Activated CD8-positive, alpha-beta memory T cell treated with anti-CD3 and anti-CD28 coated beads for 24 hours (primary cell): ENCODE data around the gene KCNC2.

Source experiments
- DNase-seq: peaks from one replicate; pipeline ENCODE4 v3.0.0-alpha.2; 2020

The KCNC2 gene

DNA sequence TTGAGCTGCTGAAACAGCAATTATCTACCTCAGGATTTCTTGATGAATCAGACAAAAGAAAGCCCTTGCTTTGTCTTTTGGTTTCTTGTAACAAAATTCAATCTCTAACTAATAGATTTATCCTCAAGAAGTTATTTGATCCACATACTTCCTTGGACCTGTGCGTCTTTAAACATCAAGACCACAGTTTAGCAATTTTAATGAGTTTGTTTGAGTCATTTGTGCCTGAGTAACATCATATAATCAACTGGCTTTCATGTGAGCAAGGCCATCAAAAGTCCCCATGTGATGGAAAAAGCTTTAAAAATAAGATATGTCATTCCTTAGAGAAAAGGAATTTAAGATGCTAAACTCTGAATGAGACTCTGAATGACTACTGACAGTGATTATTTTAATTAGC lies 52.3 kb downstream of the KCNC2 start:
- no peak for DNase-seq

DNA sequence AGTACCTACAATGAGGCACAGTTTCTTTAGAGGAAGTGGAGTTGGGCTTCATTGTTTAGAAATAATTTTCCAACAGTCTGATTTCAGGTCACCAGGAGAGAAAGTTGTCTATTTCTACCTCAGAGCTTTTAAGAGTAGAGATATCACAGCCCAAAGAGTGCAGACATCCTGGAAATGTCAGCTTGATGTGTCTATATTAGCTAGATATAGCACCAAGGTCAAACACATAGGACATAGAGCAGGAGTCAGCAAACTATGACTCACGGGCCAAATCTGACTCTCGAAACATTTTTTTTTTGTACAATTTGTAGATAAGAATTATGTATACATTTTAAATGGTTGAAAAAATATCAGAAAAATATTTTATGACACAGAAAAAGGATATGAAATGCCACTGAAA lies 53.7 kb downstream of the KCNC2 start:
- no peak for DNase-seq

DNA sequence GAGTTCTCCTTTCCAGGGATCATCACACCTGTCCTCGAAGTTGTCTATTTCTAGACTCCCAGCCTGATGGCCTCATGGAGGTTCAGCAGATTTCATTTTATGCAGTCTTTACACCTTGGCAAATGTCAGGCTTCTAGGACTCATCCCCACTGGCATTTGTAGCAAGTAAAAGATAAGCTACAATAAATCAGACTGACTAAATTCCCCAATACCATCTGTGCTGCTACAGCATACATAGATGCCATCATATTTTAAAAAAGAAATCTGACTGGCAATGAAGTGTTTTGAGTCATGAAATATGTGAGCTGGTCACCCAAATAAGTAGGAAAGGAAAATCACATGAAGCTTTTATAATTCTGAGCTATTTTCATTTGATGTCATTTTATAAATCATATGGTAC lies 55.3 kb downstream of the KCNC2 start:
- DNase-seq, result no peak

DNA sequence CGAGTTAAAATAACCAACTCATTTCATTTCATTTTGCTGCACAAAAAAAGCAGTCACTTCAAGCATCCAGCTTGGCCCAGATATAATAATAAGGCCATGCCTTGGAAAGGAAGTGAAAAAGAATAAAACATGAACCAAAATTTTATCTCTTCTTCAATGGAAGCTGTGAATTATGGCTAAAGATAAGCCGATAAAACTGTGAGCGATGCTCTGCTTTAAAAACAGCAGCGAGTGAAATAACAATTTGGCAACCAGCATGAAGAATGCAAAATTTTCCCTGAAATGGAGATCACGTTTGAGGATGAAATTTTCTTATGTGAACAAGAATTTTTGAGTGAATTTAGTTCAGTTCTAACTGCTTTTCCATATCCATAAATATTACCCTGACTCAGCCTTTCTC lies 70.4 kb downstream of the KCNC2 start:
- no peak for DNase-seq

DNA sequence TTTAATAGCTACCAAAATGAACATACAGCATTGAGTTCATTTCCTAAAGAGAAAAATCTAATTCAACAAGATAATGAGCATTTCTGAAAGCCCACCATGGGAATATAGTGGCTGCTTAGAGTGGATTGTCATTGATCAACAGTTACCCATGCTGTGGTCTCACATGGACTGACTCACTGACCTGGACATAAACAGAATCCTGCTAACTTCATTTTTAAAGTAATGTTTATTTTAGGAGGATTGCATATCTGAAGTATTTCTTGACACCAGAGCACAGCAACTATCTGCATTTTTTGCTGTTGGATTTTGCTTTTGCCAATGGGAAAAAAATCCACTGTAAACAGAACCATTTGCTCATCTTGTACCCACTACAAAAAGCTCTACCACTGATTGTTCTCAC lies 71.7 kb downstream of the KCNC2 start:
- DNase-seq, result no peak

DNA sequence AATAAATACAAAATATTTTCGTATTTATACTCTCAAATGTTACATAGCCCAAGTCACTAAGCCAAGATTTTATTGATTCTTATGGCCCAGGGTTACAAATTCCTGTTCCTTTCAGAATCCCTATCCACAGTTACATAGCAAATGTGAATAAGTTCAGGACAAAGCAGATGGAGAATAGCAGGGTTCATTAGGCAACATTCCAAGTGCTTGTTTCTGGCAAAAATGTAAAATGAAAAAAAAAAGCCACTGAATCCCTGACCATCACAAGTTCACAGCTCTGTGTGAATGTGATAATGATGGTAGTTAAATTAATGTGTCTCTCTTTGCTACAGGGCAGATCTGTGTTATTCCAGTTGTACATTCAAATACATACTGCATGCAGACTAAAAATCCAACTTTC lies 74.6 kb downstream of the KCNC2 start:
- DNase-seq, result no peak

DNA sequence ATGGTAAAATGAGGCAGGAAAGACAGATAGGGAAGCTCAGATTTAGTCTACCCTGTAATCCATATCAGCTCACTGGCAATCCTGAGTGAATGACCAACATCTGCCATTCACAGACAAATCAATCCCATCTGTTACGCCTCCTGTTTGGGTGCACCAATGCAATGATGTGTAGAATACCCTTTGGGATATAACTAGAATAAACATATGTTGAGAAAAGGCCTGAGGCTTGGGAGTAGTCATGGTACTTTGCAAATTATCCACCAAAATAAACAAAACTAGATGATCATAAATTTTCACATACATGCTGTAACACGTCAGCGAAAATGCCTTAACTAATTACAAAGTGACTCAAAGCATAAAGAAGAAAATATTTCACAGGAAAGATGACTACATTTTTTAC lies 78.8 kb downstream of the KCNC2 start:
- DNase-seq, result no peak

DNA sequence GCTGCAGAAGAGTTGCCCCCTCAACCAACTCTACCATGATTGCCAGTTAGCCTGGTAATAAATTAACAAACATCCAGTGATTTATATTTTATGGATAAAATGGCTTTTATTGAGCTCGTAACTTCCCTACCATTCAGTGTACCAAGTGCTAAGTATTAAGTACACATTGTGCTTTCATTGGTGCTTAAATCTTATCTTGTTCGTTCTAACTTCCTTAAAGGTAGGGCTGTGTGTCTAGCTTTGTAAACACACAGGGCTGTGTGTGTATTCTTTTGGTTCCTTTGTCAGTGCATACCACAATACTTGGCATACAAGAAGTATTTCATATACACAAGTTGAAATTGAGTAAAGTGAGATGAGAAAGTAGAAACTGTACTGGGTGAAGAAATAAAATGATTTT lies 80.4 kb downstream of the KCNC2 start:
- DNase-seq, result no peak

DNA sequence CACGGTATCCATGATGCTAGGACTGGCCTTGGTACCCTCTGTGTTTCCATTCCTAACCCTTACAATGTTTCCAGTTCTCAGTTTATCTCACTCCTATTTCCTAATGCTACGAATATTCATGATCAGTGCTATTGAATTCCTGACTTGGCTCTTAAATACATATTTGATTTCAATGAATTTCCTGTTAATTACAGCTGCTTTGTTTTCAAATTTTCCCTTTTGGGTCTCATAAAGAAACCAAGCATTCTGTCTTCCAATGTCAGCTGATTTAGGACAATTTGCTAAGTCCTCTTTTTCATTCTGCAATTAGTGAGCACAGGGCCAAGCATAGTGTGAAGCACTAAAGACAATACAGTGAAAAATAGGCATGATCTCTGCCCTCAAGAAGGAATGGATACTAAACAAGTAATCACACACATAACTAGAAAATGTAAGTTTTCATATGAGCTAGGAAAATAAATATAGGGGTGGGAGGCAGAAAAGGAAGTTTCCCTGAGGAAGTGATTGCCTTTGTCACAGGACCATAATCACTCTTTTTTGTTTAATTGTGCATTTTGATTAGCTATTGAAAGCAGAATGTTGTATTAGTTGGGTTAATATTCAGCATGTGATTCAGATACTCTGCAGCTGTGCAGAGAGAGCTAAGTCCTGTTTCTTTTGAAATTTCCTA lies 88.5 kb downstream of the KCNC2 start:
- DNase-seq, result no peak

DNA sequence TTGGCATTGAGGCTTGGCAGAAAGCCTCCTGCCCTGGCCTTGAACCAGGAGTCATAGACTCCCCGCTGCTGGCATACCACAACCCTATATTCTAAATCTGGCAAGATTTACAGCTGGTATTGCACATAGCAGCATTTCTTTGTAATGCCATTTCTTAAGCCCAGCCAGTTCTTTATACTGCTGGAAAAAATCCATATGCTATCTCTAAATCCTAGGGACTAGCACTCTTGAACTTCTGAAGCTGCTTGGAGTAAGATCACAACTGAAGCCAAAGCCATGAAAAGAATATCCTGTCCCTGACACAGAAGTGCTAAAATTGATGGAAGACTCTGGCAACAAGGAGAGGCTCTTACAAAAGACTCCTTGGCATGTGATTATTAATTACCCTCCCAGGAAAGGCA lies 89.3 kb downstream of the KCNC2 start:
- no peak for DNase-seq

DNA sequence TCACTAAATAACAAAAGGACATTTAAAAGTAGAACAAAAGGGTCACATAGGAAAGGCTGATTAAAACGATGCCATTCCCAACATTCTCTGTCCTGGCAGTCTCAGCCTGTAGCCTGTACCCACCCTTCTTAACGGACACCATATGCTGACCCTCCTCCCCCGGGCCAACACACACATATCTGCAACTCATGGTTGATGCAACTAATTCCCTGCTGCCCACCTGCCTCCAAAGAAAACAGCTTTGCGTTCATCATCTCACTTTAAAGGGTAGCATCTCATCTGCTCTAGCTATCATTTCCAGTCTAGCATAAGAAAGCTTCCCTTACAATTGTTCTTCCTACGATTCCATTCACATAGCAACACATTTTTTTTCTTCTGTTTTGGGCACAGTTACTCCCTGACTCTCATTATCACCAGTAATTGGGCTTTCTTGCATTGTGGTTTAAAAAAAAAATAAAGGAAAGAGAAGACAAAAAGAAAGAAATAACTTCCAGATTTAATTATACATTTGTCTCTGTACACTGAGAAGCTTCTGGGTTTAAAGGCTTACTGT lies 92.9 kb downstream of the KCNC2 start:
- DNase-seq, result no peak

DNA sequence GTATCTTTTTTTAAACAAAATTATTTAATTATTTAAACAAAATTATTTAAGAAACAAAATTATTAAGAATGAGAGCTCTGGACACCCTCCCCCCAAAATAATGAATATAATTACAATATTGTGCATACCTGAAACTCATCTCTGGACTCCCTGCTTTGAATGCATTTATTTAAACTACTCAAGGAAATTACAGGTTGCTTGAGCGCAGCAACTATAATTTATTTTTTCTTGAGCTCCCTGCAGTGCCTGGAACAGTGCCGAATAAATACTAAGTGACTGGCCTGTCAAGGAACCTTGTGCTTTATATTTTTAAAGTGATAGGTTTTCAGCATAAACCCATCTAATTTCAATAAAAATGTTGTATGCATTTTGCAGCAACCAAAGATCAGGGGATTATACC lies 93.9 kb downstream of the KCNC2 start:
- no peak for DNase-seq

DNA sequence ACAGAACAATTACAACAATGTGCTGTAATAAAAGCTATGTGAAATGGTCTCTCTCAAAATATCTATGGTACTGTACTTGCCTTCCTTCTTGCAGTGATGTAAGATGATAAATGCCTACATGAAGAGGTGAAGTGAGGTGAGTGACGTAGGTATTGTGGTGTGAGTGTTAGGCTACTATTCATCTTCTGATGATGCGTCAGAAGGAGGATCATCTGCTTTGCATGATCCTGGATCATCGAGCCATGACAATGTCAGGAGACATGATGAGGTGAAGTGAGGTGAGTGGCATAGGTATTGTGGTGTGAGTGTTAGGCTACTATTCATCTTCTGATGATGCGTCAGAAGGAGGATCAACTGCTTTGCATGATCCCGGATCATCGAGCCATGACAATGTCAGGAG lies 105.8 kb downstream of the KCNC2 start:
- DNase-seq, result no peak

DNA sequence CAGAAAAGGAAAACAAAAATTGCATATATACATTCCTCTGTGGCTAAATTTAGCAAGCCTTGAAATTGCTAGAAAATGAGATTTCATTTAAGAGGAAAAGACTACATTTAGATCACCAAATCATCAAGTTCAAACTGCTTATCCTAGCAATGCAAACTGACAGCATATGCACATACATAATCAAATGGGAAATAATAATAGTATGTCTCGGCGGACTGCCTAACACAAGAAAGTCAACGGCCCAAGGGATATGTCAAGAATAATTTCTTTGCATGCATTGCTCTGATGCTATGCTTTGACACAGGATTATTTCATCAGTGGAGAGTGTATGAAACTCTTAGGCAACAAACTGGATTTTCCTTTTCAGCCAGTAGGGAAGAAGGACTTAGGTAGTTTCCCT lies 107.9 kb downstream of the KCNC2 start:
- no peak for DNase-seq

DNA sequence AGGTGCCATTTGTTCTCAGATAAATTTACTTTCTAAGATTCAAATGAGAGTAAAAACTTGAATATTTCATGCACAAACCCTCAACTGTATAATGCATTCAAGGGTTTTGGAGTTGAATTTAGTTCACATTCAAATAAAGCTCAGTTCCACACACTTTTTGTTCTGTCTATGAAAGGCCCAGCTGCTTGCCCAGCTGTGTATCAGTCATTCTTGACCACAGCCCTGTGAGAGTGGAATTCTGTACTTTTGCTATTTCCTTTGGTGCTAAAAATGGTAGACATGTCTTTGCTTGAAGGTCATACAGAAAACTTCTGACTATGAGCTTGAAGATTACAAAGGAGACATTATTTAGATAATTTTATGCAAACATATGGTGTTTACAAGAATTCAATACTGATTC lies 110.4 kb downstream of the KCNC2 start:
- no peak for DNase-seq

DNA sequence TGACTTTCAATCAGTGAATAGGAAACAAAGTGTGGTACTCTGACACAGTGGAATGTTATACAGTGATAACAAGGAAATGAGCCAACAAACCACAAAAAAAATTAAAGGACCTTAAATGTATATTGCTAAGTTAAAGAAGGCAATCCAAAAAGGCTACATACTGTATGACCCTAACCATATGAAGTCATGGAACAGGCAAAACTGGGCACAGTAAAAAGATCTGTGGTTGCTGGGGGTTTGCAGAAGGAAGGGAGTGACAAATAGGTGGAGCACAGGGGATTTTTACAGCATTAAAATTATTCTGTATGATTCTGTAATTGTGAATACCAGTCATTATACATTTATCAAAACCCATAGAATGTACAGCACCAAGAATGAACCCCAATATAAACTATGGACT lies 112.6 kb downstream of the KCNC2 start:
- no peak for DNase-seq

DNA sequence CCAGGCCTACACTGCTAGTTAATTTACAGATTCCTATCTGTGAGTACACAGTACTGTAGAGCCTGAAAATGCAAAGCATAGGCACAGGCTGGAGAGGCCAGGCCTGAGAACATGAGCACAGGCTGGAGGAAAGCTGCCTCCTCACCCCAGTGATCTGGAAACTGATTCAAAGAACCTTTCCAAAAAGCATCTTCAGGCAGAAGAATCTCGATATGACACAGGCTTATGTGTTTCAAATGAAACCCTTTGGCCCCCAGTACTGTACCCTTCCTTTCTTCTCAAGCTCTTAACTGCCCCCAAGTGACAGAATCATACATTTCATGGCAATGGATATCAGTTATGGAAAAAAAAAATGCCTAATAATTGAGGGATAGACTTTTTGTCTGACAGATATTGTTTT lies 122.0 kb downstream of the KCNC2 start:
- no peak for DNase-seq

DNA sequence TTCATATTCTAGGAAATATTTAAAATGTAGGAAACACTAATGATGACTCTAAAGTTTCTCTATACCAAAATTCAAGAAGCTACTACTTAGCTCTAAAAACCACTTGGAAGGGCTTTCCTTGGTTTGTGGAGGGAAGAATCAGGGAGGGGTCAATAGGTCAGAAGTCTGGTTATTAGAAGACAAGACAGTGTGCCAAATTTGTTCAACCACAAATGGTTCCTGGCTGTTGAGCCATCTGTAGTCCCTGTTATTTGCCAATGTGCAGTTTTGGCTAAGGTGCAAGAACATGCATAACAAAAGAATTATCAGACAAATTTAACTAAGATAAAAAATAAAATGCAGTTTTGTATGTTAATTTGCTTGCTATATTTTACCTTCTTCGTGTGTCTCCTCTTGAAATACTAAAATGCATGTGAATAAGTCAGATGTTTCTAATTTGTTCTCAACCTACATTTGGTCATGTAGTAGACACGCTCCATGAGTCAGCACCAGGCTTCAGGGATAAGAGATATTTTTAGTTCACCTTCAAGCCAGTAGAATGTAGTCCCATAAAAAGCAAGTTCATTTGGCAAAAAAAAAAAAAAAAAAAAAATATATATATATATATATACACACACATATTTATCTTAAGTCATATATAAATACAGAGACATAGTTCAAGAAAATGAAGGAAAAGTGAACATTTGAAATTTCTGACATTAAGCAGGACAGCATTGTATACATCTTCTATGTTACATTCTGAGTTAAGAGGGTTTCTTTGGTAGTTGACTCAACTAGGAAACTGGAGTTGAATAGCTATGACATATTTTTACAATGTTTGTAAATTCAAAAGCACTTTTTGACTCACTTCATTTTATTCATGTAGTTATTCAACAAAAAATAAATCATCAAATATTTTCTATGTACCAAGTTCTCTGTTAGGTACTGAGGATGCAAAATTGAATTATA lies 123.3 kb downstream of the KCNC2 start:
- DNase-seq, result no peak

DNA sequence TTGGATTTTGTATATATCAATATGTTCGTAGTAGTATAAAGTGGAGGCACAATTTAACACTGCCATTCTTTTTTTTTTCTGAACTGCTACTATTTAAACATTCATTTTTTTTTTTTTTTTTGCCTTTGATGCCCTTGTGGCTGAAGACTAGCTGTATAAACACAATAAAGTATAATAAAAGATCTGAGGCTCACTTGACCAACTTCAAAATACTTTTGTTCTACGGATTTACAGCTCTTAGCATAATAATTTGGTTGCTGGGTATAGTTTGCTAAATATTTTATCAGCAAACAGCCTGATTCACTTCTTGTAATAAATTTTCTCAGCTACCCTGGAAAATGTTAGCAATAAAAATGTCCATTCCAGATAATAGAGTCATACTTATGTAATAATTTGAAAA lies 128.3 kb downstream of the KCNC2 start:
- no peak for DNase-seq

DNA sequence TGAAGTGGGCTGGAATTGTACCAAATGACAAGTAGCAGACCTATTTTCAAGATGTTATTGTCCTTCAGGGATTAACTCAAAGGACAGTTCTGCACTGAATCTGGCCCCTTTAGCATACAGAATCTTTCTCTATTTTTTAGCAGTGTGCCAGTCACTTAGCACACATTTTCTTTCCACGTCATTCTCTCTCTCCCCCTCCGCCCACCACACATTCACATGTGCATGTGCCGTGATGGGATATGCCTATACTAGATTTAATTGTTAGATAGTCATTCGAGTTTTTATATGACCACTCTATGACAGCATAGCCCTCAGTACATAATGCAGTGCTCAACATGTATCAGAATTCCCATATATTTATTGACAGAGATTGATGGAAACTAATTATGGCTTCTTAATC lies 129.1 kb downstream of the KCNC2 start:
- no peak for DNase-seq

DNA sequence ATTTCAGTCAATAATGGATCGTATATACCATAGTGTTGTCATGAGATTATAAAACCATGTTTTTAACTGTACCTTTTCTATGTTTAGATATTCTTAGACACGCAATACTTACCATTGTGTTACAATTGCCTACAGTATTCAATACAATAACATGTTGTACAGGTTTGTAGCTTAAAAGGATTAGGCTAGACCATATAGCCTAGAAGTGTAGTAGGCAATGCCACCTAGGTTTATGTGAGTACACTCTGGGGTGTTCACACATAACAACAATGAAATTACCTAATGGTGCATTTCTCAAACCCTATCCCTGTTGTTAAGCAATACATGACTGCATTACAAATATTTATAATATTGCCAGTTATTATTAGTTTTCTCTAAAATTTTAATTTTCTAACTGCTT lies 144.2 kb downstream of the KCNC2 start:
- no peak for DNase-seq

DNA sequence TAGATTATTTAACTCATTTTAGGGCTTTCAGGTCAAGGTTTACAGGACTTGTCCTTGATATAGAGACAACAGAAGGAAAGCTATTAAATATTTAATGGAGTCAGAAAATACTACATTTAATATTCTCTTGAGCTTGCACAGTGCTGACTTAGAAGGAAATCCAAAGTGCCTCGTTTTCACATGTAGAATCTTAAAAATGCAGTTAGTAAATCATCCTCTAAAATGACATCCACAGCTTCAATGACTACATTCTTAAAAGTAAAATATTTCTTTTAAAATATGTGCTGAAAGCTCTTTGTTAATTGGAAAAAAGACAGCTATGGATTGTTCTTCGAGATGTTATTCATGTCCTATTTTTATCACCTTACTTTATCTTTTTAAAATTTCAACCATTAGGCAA lies 146.9 kb downstream of the KCNC2 start:
- DNase-seq, result no peak

DNA sequence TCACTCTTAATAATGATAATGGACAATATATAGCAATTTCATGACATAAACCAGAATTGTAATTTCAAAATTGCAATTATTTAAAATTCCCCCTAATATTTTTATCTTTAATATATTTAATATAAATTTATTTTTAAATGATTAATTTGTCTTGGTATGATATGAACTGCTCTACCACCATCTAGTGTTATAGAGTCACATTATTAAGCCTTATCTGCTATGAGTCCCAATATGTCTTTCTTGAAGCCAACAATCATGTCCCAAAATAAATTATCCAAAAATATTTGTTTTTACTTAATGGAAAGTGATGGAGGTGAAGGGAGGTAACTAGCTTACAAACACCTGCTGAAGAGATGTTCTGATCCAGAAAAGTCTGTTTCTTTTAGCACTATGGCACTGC lies 151.4 kb downstream of the KCNC2 start:
- no peak for DNase-seq

DNA sequence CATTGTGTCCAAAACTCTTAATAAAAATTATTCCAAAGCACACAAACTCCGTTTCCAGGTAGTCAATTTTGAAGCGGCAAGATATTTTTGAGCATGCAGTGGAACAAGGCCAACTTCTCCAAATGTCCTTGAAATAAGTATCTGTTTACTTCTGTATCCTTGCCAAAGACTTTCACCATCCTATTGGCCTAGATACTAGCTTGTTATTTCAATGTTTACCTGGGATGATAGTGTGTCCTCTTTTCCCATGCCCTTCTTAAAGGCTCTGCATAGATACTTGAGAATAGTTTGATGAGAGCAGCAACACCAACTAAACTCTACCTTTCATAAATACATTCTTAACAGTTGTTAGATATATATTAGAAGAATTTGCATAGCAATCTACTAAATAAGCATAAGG lies 160.9 kb downstream of the KCNC2 start:
- no peak for DNase-seq
